HG03159 (cell line): ENCODE data around the gene ZNF280C.

Experiments used
- ATAC-seq: cut with Tn5 transposase; IDR thresholded peaks from one replicate; pipeline ENCODE4 v1.9.1; 2021; ENCODE audit warnings: mild to moderate bottlenecking, moderate library complexity; ENCODE audit not compliant: unreplicated experiment

ZNF280C gene

GRCh38 chrX:130179579-130180215 is 89.0 kb downstream of the ZNF280C start:
- ATAC-seq = no peak

DNA sequence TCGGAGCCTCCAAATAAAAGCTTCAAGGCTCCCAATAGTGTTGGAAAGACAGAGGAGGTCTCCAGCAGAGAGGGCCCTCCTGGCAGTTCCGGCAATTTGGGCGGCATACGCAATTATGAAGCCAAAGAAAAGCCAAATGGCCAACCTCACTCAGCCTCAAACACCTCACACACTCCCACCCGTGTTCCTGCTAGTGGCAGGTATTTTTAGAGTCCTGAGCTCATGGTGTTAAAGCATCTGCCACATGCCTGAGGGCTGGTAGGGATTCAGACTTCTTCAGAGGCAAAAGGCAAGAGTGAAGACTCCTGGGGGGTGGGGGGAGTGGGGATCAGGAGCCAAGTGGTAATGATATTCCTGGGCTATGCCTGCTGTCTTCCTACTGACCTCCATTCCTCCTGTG is 89.5 kb downstream of the ZNF280C start:
- no peak for ATAC-seq

GRCh38 chrX:130176942-130177341 is 91.8 kb downstream of the ZNF280C start:
- no peak for ATAC-seq

DNA sequence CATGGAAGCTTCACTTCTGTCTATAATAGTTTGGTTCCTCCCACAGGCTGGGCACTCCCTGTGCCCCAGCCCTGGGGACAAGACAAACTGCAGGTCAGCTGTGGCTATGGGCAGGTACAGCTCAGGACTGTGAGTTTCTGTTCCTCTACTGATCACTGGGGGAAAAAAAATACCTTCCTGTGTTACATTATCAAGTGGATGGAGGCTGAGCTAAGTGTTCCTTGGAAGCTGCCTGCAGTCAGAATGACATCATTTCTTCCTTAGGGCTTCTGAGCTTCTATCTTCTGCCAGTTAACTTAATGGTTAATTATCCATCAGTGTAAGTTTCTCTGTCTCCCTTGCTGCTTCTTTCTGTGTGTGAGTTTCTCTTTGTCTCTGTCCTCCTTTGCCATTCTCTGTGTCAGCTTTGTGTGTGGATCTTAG is 92.3 kb downstream of the ZNF280C start:
- peak; percentile 81 for ATAC-seq

DNA sequence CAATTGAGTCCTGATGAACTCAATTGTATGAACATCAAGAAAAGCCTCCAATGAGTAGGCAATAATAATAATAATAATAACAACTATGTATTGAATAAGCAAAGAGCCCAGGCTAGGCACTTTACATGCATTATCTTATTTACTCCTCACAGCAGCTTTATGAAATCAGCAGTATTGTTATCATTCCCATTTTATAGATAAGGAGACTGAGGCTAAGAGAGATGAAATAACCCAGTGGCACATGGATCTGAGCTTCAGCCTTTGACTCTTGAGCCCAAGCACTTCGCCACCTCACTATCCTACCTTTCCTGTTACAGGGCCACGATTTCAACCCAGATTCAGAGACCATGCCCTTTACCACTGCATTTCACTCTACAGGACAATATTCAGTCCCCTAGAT is 93.8 kb downstream of the ZNF280C start:
- no peak for ATAC-seq

GRCh38 chrX:130174045-130174704 is 94.5 kb downstream of the ZNF280C start:
- ATAC-seq = no peak

- ATAC-seq = no peak
These were observed 95.4 kb downstream of the ZNF280C start for GRCh38 chrX:130173190-130173895.

GRCh38 chrX:130172127-130172845 is 96.4 kb downstream of the ZNF280C start:
- no peak for ATAC-seq

GRCh38 chrX:130171446-130172126 is 97.1 kb downstream of the ZNF280C start, which contains the start of gene RAB33A:
Gene RAB33A (plus strand): TSS chrX:130171962. CDS start chrX:130172063, 101 bp downstream.
- ATAC-seq = peak; percentile 13

GRCh38 chrX:130170752-130171445 is 97.8 kb downstream of the ZNF280C start:
- peak; percentile 65 for ATAC-seq

DNA sequence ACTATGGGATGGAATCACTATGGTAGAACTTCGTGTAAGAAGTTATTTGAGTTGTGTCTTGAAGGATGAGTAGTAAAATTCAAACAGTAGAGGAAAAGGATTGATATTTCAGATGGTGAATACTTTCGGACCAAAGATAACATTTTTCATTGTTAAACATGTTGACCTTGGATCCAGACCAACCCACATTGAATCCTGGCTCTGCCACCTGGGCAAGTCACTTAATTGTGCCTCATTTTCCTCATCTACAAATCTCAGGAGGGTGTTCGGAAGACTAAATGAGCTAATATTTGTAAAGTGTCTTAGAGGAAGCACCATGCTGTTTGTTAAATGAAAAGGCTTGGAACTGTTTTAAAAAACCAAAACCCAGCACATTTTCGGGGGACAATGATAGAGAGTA is 101.7 kb downstream of the ZNF280C start:
- ATAC-seq = no peak

DNA sequence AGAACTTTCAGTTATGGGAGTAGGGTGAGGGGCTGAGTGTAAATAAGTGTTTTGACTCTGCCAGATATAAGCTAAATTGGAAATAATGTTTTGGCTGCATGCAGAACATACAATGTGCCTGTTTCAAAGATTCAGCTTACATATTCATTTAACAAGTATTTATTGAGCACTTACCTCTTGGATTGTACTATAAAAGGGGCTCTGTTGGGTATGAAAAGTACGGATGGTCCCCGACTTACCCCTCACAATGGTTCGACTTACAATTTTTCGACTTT is 102.3 kb downstream of the ZNF280C start:
- no peak for ATAC-seq

DNA sequence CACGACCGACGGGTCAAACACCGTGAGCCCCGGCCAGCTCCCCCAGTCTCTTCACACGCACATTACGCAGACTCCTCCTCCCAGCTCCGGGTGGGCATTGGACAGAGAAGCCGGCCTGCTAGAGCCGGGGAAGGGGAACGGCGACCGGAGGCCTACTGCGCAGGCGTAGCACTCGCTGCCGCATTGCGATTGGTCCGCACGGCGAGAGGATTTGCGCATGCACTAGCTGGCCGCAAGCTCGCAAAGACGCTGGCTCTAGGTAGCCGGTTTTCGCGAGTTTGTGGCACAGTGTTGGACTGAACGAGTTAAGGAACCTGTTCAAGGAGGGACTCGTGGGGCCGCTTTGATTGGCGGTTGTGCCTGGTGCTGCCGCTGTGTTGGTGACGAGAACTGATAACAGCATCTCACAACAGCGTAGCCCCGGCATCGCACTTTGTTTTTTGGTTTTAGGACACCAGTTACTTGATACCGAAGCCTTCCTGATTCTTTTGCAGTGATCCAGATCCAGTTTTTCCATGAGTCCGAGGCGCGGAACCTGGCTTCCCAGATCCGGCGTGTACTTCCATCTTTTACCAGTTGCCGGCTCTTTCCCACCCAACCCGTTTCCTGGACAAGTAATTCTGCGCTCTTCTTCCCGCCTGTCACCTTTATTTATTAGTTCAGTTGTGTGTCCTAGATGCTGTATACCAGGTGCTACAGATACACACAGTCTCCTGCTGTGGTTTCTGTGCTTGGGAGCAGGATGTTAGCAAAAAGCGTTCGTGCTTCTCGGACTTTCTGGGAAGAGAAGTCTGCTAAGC is 102.8 kb downstream of the ZNF280C start, which contains the start of gene AIFM1:
Gene AIFM1 (minus strand): TSS at position 139 of the 800 bp plus-strand sequence. CDS start 185 bp downstream, outside the sequence.
- ATAC-seq = peak; percentile 79

GRCh38 chrX:130165181-130165702 is 103.5 kb downstream of the ZNF280C start:
- ATAC-seq = no peak

DNA sequence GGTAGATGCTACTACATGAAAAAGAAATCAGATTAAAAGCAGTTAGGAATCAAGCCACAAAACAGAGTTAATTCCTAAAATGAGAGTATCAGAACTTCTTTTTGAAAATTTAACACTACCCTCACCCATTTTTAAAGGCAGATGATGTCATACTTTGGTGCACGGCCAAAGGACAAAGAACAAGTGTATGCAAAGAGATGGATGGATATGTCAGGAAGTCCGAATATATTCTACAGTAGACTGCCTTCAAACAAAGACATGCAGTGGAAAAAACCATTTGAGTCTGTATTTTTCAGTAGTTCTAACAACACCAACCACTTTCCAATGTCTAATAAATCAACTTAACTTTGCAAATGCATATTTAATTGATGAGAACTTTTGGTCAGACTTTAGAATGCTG is 105.3 kb downstream of the ZNF280C start:
- no peak for ATAC-seq

GRCh38 chrX:130162094-130162735 is 106.5 kb downstream of the ZNF280C start:
- ATAC-seq = no peak

- no peak for ATAC-seq
These were observed 108.9 kb downstream of the ZNF280C start for GRCh38 chrX:130159776-130160175.

GRCh38 chrX:130158311-130158710 is 110.4 kb downstream of the ZNF280C start:
- ATAC-seq = no peak

GRCh38 chrX:130155564-130155963 is 113.1 kb downstream of the ZNF280C start:
- ATAC-seq = no peak
